Cardiac septum (tissue), 1 donor: ENCODE measurements around the gene MAML2. TPM values are rescaled to one million over a fixed set of nuclear protein-coding genes. Genes with fewer than 3 reads are reported as not detected.

Experiments
- DNase-seq: peaks from one replicate; pipeline ENCODE4 v3.0.0-alpha.2; 2020; ENCODE audit warnings: low spot score
- intact Hi-C: fragments of 100-400 bp; cut with DNase I; formaldehyde crosslinking; loops from one replicate; pipeline ENCODE4 v1.14.0; 2022
- long read RNA-seq: library from polyadenylated mRNA; unstranded; transcript quantifications from one replicate; pipeline ENCODE4 v2.0.0, GENCODE V29; 2021
- total RNA-seq: library from RNA; stranded (reverse); fragmentation: NEBNext Ultra II Directional; extraction: Animal tissue kit (Norgen Biotek cat#: 25700); gene quantifications from one replicate; pipeline ENCODE4 v1.2.1, GENCODE V29; 2021
- donor health status: DM: no; HTN: no; CAD: no.

The MAML2 gene
- total RNA-seq = 4.8 TPM
- long read RNA-seq, partial matches to known transcripts = 0 of 5 reads
- long read RNA-seq, other reads (novel, unspliced or antisense) = 5 of 5 reads

DNA sequence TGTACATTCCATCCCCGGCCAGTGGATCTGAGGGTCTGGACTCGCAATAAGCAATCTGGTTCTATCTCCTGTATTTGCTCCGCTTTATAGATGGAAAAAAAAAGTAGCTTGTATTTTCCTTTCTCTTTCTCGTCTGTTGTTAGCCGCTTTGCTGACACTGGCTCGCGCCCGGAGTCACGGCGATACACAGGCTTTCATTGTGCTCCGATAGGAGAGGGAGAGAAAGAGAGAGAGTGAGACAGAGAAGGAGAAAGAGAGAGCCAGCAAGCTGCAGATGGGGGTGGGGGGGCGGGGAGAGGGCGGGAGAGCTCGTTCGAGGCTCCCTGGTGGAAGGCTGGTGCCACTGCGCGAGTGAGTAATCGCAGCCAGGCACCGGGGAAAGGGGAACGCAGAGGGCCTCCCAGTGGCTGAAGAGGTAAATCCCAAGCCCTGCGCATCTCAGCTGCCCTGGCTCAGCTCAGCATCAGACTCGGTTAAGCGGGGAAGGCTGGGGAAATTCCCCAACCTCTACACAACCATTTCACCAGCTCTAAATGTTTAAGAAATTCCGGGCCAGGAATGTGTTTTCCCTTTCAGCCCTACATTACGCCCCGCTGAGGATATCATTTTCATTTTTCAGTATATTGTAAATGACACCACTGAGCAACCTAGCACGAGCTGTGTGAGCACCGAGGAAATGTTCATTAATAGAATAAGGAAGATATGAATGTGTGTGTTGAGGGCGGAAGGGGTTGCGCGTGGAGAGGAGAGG is at the start of gene MAML2:
MAML2 (minus strand) TSS at position 235 of the 751 bp plus-strand sequence. CDS start 1,300 bp downstream, outside the sequence.
- peak; percentile 97 for DNase-seq
- intact Hi-C loops = loop anchor here (1.0 kb wide), 3 partner anchors 187 to 420 kb away; no protein-coding TSS in a partner anchor

DNA sequence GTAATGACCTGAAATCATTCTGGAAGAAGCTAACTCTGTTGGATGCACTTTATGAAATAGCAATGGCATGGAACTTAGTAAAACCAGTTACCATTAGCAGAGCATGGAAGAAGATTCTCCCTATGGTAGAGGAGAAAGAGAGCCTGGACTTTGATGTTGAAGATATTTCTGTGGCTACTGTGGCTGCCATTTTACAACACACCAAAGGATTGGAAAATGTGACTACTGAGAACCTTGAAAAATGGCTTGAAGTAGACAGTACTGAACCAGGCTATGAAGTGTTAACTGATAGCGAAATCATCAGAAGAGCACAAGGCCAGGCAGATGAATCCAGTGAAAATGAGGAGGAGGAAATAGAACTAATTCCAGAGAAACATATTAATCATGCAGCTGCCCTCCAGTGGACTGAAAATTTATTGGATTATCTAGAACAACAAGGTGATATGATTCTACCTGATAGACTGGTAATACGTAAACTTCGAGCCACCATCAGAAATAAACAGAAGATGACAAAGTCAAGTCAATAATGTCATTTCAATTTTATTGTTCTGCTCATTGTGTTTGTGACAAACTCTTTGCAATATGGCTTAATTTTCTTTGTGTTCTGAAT is 48.8 kb upstream of the MAML2 start:
- intact Hi-C loops = loop anchor here (5.0 kb wide), 1 partner anchor 555 kb away; no protein-coding TSS in a partner anchor
- no peak for DNase-seq

DNA sequence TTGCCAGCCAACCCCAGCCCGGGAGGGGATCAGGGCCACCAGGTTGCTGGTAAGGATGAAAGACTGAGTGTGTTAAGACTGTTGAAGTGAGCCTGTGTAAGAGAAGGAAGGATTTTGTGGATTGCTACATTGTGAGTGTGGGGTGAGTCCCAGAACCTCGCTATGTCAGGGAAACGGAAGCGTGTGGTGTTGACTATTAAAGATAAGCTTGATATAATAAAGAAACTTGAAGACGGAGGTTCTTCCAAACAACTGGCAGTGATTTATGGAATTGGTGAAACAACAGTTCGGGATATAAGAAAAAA is 47.4 kb upstream of the MAML2 start:
- intact Hi-C loops = loop anchor here (5.0 kb wide), 1 partner anchor 553 kb away; no protein-coding TSS in a partner anchor
- no peak for DNase-seq

- intact Hi-C loops = loop anchor here (5.0 kb wide), 2 partner anchors 553 to 598 kb away; partner anchors contain the start of gene CEP57
- DNase-seq = peak; percentile 99
Measured at GRCh38 chr11:96389720-96390487, 46.9 kb upstream of the MAML2 start, which contains the start of the genes CCDC82 and JRKL. TSS of gene CCDC82 (minus strand) at chr11:96389912. CDS start at chr11:96384747, 5,165 bp downstream. TSS of gene JRKL (plus strand) at chr11:96390013. CDS start at chr11:96390650, 637 bp downstream.

GRCh38 chr11:96388891-96389719 is 46.1 kb upstream of the MAML2 start:
- intact Hi-C loops = loop anchor here (5.0 kb wide), 1 partner anchor 597 kb away; the partner anchor contains the start of gene CEP57
- no peak for DNase-seq

- intact Hi-C loops = loop anchor here (5.0 kb wide), 1 partner anchor 593 kb away; the partner anchor contains the start of gene CEP57
- no peak for DNase-seq
Measured at GRCh38 chr11:96385187-96385586, 42.2 kb upstream of the MAML2 start.

DNA sequence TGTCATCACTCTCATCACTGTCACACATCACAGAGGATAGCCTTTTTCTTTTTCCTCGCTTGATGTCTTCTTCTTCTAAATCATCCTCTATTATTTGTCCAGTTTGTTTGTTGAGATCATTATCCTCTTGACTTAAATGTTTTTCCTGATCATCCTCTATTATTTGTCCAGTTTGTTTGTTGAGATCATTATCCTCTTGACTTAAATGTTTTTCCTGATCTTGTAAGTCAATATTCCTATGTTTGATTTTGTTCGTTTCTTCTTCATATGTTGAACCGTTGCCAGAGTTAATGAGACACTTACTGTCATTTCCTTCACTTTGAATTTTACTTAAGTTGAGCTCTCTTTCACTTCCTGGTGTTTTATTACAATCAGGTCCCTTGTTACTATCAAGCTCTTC is 41.2 kb upstream of the MAML2 start:
- intact Hi-C loops = no loop called here
- no peak for DNase-seq

GRCh38 chr11:96376796-96377195 is 33.8 kb upstream of the MAML2 start:
- intact Hi-C loops = no loop called here
- no peak for DNase-seq

GRCh38 chr11:96373826-96374225 is 30.8 kb upstream of the MAML2 start:
- no peak for DNase-seq
- intact Hi-C loops = no loop called here

GRCh38 chr11:96367342-96367741 is 24.3 kb upstream of the MAML2 start:
- intact Hi-C loops = no loop called here
- DNase-seq = no peak

DNA sequence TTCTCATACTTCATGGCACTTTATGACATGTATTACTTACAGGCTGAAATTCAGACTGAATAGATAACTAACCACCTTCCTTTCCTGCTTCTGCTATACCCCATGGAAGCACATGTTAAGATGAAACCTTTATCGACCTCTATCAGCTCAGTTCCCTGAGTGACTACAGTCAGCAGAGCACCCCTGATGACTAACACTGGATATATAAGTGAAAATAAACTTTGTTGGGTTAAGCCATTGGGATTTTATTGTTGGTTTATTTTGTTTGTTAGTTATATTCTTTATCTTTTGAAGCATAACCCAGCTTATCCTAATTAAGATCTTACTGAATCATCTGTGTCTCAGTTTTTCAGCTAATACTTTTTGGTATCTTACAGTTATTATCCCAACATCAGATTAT is 23.0 kb upstream of the MAML2 start:
- intact Hi-C loops = no loop called here
- DNase-seq = no peak

DNA sequence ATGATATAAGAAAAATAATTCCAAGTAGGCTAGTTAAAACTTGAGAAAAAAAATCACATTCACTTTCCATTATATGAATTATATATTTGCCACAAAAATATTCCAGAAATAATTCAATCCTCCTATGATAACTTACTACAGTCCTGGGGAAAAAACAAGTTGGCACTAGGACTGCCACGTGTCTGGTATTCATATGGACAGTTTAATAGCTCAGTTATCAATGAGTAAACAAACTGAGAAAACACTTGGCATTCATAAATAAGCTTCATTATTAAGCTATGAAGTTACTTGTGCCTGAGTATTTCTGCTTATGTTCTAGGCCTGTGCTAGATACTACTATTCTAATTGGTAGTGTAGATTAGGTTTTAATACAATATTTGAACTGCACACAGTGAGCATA is 22.5 kb upstream of the MAML2 start:
- intact Hi-C loops = no loop called here
- DNase-seq = no peak

GRCh38 chr11:96361778-96362177 is 18.8 kb upstream of the MAML2 start:
- intact Hi-C loops = no loop called here
- no peak for DNase-seq

- no peak for DNase-seq
- intact Hi-C loops = no loop called here
Measured at GRCh38 chr11:96358321-96358720, 15.3 kb upstream of the MAML2 start.

DNA sequence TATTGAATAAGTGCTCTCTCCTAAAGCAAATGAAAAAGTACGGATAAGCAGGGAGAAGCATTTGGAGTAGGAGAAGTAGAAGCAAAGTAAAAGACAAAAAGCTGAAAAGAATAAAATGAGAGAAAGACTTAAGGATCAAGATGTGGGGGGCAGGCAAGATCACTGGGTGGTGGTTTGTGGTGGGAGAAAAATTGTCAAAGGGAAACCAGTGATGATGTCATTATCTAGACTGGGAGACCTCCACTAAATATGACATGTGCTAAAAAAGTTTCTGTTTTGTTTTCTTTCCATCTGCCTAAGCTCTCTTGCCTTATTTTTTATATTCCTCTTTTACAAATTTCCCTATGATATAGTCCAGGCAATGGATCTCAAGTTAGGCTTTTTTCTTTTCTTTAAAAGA is 14.8 kb upstream of the MAML2 start:
- no peak for DNase-seq
- intact Hi-C loops = no loop called here

- intact Hi-C loops = no loop called here
- no peak for DNase-seq
Measured at GRCh38 chr11:96356848-96357247, 13.9 kb upstream of the MAML2 start.

DNA sequence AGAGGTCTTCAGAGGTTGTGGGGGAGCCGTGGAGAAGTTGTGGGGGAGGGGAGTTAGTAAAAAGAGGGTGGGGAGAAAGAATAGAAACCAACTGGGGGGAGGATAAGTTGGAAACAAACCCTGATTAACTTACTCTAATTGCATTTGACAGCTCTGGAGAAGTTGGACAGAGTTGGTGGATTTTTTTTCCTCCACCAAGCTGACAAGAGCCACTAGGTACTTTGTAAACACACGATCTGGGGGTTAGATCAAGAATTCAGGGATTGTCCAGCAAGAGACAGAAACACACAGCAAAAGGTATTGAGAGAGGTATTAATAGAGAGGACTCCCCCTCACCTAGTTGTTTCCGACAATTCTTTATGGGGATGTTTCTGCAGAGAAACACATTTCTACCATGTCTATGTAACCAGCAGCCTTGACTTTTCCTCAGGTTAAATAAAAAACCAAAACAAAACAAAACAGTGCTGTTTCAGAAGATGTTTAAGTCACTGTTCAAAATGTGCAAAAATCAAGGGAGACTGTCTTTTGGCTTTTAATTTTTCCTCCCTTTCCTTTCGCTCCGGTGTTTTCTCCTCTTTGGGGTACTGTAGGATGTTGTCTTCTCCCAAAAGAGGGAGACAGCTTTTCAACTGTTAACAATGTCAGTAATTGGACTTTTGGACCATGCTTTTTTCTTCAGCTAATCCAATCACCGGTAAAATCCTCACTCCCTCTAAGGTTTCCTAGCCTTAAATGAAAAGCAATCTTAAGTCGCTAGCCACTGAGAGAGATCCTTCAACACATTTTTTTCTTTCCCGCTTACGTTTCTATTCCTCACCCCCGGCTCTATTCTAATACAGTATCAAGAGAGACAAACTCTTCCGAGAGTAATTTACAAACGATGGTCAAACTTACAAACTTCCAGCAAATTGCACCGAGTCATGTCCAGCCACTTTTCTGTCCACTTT is 708 bp downstream of the MAML2 start:
- intact Hi-C loops = no loop called here
- no peak for DNase-seq
